HK-2 (cell line): ENCODE results near the gene LIN28A.
A peak's percentile ranks its signal among the peaks of the same experiment; 100 is the strongest.

Experiments used
- DNase-seq: peaks from one replicate; pipeline ENCODE4 v3.0.0-alpha.2; 2018; ENCODE audit not compliant: unreplicated experiment

The LIN28A gene

DNA sequence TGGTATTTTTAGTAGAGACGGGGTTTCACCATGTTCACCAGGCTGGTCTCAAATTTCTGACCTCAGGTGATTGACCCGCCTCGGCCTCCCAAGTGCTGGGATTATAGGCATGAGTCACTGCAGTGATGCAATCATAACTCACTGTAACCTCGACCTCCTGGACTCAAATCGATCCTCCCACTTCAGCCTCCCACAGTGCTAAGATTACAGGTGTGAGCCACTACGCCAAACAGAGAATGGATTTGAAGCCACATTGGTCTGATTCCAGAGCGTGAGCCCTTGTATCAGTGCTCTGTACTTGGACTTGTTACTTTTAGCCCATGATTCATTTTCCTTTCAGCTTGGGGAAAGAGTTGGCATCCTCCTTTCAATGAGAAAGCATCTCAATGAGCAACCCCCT is 23.2 kb upstream of the LIN28A start:
- no peak for DNase-seq

DNA sequence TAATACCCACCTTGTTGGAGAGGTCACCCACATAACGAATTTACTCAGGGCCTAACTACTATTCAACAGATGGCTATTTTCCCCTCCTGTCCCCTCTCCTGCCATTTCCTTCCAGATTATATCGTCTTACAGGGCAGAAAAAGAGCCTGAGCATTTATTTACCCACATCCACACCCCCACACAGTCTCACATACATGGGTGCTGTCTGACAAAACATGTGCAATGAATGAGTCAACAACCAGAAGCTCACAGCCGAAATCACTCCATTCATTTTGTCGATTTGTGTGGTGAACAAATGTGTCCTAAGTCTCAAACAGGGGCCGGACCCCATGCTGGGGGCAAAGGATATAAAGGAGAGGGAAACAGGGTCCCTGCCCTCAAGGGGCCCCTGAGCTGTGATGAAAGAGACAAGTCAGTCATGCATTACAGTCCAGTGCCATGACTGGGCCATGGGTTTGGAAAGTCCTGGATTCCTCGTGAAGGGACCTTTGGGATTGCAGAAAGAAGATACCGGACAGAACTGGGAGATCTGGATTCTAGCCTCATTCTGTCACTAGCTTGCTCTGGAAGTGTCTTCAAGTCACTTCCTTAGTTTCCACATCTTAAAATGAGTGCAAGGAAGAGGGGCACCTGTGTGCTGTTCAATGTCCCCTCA is 21.7 kb upstream of the LIN28A start:
- DNase-seq, result no peak

DNA sequence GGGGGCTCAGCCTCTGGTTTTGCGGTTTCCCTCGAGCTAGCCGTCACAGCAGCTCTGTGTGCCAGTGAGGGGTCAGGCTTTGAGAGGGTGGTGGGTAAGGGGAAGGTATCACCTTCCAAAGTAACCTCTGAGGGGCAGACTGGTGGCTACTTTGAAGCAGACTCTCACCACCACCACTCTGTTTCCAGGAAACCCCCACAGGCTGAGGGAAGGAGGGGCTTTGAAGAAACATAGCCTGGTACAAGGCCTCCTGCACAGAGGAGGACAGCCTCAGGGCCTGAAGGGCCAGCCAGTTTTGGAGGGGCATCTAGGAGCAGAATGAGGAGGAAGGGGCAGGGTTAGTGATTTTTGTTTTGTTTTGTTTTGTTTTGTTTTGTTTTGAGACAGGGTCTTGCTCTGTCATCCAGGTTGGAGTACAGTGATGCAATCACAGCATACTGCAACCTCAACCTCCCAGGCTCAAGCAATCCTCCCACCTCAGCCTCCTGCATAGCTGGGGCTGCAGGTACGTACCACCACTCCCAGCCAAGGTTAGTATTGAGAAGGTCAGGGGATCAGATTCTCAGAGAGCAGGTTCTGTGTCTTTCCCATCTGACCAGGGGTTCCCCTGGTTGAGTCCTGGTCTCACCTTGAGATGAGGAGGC is 20.9 kb upstream of the LIN28A start:
- no peak for DNase-seq

DNA sequence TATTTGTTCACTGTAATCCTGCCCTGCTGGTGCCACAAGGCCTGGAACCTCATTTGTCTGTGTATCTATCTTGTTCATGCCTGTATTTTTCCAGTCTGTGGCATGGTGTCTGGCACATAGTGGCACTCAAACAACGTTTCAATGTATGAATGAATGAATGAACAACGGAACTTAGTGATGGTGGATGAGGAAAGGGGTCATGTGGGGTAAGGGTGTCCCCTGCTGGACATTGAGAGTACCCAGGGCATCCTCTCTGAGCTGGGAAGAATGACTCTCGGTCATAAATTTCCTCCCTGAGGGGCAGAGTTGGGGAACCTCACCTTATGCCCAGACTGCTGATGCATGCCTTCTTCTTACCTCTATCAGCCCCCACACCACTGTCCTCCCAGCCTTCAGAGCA is 19.2 kb upstream of the LIN28A start:
- no peak for DNase-seq

DNA sequence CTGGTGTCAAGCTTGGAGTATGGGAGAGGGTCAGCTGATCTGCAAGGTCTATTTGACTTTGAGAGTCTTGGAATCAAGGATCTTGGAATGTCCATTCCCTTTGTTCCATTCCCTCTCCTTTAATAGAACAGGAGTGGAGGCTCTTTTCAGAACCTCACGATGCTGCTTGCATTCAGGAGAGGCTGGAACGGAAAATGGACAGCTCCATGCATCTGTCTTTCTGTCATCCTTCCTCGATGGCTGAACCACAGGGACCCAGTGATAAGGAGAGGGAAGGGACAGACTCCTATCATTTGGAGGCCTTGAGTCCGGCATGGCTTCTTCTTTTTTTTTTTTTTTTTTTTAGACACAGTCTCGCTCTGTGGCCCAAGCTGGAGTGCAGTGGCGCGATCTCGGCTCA is 14.9 kb upstream of the LIN28A start:
- no peak for DNase-seq

DNA sequence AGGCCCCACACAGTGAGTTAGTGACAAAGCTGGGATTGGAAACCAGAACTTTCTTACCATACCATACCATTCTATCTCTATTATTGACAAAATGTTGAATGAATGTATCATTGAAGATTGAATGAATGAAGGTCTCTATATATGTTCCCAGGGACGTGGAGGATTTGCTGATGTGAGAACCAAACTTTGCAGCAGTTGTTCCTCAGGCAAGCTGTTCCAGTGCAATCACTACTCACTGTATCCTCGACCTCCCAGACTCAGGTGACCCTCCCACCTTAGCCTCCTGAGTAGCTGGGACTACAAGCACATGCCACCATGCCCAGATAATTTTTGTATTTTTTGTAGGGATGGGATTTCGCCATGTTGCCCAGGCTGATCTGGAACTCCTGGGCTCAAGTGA is 11.6 kb upstream of the LIN28A start:
- DNase-seq, result no peak

DNA sequence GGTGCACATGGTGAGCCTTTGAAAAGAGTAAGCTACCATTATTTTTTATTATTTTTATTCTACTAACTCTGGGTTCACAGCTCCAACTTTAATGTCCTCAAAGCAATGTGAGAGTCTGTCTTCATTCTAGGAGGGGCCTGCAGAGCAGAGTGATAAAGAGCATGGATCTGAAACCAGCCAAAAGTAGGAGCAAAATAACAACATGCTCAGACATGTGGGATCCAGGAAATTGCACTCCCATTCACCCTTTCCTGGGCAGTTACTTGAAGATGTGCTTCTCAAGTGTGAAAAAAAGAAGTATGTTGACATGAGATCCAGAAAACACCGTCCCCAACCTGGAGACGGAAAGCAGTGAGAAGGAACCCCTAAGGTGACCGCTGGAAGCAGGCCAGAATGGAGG is 8.7 kb upstream of the LIN28A start:
- DNase-seq, result no peak

DNA sequence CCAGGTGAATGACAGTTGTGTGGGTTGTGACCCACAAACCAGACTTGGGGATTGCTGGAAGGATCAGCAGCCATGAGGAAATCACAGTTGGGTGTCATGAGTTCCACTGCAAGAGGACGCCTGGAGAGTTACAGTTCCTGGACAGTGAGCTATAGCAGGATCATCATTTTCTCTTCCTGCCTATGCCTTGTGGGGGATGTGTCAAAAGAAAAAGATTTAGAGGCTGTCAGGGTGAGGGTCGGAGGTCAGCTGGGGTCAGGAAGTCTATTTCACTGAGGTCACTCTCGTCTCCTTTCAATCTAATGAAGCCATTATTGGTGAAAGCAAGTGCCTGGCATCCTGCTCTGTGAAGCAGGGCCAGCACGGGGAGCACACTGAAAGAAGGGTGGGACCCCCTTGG is 7.0 kb upstream of the LIN28A start:
- no peak for DNase-seq

DNA sequence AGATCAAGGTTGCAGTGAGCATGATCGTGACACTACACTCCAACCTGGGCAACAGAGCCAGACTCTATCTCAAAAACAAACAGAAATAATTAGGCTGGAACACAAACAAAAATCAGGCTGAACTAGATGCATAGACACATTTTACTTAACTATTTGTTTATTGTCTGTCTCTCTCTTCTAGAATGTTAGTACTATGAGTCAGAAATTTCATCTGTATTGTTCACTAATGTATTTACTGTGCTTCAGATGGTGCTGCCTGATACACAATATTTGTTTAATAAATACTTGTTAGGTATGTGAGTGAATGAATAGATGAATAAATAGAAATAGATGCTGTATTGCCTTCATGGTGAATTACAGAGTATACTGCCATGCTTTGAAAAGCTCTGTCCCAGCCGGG is 6.0 kb upstream of the LIN28A start:
- no peak for DNase-seq

DNA sequence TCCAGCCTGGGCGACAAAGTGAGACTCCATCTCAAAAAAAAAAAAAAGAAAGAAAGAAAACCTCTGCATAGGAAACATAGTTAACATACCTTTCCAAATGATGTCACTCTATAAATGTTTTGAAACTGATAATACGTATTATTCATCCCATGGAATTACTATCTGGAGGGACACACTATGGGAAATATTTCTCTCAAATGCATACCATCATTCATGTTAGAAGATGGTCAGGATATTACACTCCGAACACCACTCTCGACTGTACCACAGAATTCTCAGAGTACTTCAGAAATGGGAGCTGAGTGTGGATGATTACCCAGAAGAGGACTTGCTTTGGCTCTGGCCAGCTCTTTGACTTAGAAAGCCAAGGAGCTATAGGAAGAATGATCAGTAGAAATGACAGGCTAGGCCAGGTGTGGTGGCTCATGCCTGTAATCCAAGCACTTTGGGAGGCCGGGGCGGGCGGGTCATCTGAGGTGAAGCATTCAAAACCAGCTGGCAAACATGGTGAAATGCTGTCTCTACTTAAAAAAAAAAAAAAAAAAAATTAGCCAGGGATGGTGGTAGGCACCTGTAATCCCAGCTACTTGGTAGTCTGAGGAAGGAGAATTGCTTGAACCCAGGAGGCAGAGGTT is 5.2 kb upstream of the LIN28A start:
- no peak for DNase-seq

DNA sequence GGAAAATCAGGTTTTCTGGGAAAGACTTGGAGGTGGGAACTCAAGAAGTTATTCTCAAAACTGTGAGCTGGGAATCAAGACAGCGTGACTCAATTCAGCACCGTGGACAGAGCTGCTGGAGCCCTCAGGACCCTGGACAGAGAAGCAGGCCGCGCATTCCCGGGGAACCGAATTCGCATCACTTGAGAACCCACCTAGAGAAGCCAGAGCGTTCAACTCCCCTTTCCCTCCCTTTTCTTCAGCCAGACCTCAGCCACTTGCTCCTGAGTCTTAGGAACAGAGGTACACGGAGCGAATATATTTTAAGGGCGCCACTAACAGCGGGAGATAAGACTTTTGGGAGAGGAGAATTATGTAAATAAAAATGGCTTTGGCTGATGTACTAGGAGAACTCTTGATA is 2.0 kb upstream of the LIN28A start:
- DNase-seq, result peak; percentile 79

DNA sequence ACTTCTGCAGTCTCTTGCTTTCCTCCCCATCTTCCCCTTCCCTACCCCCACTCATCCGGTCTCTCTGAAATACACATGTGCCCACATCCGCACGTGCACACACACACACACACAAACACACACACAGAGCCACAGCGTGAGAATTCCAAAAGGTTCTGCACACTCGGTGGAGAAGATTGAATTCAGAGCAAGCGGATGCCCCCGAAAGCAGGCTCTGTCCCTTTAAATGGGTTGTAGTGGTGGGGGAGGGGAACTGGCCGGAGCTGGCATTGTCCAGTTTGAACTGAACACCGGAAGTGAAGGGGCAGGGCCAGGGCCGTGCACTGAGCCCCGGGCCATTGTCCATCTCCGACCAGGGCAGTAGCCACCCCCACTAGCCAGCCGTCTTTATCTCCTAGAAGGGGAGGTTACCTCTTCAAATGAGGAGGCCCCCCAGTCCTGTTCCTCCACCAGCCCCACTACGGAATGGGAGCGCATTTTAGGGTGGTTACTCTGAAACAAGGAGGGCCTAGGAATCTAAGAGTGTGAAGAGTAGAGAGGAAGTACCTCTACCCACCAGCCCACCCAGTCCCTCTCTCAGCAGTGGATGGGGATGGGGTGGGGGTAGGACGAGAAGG is 1.3 kb upstream of the LIN28A start:
- no peak for DNase-seq

DNA sequence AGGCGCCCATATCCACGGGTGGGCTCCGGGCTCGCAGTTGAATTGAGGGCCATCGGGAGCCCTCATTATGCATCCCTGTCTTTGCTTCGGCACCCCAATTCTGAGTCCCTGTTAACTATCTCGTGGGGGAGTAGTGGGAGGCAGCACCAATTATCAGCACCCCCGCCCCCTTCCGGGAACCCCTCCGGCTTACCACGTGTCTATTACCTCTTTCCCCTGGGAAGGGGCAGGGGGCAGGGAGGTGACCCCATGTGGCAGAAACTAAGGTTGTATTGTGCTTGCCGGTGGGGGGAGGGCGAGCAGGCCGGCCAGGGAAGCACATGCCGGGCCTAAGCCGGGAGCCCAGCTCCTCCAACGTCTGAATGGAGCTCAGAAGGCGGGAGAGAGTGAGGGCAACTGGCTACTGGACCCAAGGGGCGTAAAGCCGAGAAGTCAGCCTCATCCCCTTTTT is 1.0 kb downstream of the LIN28A start:
- DNase-seq, result no peak

DNA sequence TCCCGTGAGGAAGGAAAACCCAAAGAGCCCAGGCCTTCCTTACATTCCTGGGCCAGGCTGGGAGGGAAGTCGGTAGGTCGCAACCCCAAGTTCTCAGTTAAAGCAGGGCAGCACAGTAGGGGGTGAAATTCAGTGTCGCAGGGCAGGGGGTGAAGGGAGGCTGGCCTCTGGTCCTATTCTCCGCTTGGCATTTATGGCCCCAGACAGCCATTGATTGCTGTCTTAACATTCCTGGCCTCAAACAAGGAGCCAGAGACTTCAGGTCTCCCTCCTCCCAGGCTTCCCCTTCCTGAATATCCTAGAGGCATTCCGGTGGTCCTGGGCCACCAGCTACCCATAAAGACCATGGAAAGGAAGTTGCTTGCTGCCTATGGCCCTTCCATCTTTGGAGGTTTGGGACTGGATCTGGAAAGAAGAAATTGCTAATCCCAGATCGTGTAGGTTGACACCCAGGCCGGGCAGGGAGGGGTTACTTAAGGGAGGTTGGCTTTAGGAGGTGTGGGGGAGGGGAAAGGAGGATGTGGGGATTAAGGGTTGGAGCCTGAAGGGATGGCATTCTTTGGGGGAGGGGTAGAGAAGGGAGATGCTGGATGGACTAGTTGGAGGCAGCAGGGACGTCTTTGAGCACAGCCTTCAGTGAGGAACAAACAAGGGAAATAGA is 1.7 kb downstream of the LIN28A start:
- DNase-seq, result no peak

DNA sequence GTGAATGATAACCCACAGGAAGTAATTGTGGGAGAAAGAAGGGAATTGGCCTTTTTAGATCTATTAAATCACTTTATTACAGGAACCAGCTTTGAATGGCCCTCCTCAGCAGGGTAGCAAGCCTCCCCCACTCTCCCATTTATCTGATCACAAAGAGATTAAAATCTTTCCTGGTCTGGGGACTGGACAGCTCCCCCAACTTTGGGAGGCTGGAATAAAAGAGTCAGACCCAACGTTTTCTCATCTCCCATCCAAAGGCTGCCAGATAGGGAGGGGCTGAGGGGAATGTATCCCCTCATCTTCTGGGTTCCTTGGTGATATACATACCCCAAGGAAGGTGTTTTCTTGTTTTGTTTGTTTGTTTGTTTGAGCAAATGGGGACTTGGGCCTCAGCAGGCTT is 2.4 kb downstream of the LIN28A start:
- DNase-seq, result no peak

DNA sequence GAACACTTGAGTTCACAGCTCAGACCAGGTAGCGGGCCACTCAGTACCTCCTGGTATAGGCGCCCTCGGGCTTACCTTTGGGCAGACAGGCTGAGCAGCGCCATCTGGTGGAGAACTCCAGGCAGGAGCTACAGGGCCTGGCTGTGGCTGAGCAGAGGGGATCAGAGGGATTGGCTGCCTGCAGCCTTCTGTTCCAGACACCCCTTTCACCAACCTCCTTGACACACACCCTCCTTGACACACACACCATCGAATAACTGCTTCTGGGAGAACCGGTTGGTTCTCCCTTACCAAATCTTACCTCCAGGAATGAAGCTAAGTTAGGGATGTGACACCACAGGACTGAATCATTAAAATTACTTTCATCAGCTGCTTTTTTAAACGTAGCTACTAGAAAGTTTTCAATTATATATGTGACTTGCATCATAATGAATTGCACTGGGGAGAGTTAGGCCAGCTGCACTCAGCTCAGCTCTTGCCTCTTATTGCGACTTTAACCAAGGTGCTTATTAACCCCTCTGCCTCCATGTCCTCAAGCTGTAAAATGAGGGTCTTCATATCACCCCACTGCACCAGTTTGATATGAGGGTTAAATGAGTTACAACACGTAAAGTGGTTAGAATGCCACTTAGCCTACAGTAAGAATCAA is 6.6 kb downstream of the LIN28A start:
- DNase-seq, result peak; percentile 71

DNA sequence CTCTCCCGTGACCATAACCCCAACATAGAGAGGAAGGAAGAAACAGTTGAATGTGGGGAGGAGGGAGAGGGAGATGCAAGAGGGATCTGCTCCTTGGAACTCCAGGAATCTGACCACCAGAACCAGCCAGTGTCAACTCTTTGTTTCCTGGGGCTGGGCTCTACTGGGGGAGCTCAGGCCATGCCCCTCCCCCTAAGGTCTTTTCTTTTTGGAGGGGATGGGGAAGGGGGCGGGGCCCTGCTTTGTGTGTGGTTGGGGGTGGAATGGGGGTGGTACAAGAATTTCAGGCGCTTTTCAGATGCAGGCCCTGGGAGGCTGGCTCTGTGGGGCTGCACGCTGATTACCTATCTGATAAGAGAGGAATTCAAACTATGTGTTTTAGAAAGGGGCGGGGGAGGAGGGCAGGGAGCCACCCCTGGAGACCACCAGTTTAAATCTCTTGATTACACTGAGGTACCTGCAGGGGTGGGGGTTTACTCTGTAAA is 8.3 kb downstream of the LIN28A start:
- no peak for DNase-seq

DNA sequence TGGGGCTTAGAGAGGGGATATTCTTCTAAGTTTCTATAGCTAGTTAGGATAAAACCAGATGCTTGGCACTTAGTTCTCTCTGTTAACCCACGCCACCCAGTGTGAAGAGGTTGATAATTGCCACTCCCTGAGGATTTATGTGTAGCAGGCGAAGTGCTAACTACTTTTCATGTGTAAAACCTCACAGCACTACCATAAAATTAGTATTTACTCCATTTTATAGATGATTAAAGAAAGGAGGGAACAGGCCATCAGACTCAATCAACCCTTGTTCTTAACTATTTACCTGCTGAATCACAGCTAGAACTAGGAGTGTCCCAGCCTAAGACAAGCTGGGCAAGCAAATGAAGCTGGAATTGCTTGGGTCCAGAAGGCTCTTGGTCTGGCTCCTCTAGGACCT is 8.9 kb downstream of the LIN28A start:
- no peak for DNase-seq

DNA sequence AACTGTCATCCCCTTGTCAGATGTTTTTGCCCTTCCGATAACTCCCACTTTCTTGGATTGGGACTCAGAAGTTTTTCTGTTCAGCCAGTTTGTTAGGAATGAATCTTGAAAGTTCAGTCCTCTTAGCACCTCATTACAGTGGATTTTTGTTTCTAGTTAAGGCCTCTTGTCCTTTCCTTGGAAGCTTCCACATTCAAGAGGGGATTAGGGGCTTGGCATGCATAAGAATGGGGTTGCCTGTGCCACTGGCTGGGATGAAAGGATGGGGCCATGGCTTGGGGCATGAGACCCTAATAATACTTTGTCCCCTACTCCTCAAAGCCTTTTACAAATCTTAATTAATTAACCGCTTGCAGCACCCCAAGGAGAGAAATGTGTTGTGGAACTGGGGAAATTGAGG is 19.1 kb downstream of the LIN28A start:
- no peak for DNase-seq

DNA sequence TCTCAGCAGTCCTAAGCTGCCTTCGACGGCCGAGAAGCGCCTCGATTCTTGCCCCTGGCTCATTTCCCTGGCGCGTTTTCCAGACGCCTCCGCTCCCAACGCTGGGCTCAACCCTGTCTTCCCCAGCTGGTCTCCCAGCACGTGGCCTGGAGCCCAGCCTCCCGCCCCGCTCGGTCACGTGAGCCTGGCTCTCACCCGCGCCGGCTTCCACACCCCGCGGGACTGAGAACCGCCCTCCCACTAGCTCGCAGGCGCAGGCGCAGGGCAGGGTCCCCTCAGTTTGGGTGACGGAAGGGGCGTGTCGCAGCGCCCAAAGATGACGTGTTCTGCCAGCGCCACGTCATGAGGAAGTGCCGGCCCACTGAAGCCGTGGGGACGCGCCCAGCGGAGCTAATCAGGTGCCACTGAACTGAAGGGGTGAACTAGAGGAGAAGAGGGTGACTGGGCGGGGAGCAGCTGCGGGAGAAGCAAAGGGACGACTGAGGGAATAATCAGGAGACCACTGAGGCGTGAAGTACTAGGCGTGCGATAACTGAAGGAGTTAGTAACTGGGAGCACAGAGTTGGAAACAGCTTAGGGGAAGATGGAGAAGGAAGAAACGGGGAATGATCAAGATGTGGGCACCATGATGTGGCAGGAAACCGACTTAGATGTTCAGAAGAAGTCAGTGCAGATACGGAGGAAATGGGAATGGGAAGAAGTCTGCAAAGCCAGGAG is 21.5 kb downstream of the LIN28A start, which contains the start of gene DHDDS:
TSS of gene DHDDS (plus strand) at position 343 of the 717 bp plus-strand sequence. CDS start 625 bp downstream, outside the sequence.
- DNase-seq, result peak; percentile 99

DNA sequence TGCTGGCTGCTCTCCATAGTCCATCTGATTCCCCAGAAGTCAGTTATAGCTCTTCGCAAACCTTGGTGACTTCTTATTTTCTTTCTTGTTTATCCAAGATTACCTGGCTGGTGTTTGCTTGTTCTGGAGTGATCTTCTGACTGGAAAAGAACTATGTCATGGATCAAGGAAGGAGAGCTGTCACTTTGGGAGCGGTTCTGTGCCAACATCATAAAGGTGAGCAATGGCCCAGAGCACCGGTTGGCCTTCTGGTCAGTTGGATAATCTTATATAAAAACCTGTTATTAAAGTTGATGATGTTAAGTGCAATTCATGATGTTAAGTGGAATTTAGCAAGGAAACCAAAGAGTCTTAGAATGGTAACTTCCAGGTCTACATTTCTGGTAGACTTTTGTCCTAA is 22.2 kb downstream of the LIN28A start:
- DNase-seq, result no peak
